Mesenteric fat pad (tissue), 1 donor: ENCODE measurements around the gene PRKAA2. TPM values are rescaled to one million over a fixed set of nuclear protein-coding genes. Genes with fewer than 3 reads are reported as not detected.

ENCODE experiments used
- DNase-seq: peaks from one replicate; pipeline ENCODE4 v3.0.0-alpha.2; 2020; ENCODE audit warnings: low spot score
- total RNA-seq: library from RNA; stranded (reverse); fragmentation: NEBNext Ultra II Directional; extraction: Animal tissue kit (Norgen Biotek cat#: 25700); gene quantifications from one replicate; pipeline ENCODE4 v1.2.1, GENCODE V29; 2021
- donor health status: DM: yes; HTN: yes; CAD: no.

The PRKAA2 gene
- total RNA-seq, 1 donor from 2014 or later, result 1.4 TPM

DNA sequence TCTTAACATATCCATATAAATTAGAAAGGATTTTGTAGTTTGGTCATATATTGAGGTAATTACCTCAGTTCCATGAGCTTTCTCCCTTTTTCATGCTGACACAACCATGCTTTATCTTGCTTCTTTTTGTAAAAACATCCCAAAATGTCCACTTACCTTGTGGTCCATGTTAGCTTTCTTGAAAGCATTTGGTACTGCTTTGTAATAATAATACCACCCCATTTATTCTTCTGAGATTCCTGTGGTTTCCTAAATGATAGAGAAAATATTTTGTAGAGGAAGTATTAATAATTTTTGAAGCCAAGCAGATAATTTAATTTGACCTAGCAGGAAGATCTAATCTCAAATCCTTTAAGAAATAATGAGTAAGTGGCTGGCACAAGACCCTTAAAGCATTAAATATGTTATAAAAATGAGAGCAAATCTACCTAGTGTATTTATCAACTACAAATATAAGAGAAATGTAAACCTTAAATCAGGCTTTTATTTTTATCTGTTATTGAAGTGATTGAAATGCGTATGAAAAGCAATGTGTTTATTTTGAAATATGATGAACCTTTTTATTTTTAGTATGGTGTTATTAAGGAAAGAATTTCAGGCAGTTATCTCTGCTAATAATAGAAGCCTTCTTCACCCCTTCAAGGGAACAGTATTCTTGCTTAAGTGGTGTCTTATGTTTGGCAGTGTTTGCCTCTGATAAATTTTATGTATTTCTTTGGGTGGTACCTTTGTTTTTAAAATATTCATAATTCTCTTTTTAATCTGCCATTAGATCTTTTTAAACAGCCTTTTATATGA, 9.2 kb downstream of the PRKAA2 start:
- DNase-seq, result no peak

DNA sequence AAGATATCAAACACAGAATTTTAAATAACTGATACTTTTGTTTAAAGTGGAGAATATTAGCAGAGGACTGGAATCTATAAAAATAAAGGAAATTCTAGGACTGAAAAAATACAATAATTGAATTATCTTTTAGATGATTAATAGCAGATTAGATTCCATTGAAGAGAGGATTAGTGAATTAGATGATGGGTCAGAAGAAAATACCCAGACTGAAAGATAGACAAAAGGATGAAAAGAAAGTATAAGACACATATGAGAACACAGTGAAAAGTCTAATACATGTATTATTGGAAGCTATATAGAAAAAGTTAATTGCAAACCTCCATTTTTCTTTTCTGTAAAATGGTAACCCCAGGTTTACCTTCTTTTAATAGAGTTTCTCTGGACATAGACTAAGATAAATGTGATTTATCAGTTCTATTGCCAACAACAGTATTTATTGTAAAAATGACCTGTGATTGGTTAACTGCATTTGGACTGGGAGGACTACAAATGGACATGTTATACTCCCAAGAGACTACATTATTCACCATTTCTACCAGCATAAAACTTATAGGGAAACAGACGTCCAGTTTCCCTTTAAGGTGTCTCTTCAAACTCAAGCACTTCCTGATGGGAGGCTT, 11.0 kb downstream of the PRKAA2 start:
- DNase-seq, result no peak

DNA sequence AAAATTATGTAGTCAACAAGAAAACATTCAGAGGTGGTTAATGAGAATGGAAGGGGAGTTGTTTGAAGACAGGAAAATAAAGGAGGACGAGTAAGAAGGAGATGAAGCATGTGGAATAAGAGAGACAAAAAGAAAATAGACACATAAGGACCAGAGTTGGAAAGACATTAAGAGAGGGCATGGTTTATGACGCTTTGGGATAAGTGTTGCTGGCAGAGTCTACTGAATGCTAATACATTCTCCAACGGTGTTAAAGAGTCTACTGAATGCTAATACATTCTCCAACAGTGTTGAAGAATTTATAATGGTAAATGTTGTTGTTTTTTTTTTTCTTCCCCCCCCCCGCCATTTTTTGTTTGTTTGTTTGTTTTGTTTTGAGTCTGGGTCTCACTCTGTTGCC, 13.1 kb downstream of the PRKAA2 start:
- no peak for DNase-seq

- DNase-seq, result no peak
Measured at GRCh38 chr1:56660293-56660692, 15.2 kb downstream of the PRKAA2 start.

DNA sequence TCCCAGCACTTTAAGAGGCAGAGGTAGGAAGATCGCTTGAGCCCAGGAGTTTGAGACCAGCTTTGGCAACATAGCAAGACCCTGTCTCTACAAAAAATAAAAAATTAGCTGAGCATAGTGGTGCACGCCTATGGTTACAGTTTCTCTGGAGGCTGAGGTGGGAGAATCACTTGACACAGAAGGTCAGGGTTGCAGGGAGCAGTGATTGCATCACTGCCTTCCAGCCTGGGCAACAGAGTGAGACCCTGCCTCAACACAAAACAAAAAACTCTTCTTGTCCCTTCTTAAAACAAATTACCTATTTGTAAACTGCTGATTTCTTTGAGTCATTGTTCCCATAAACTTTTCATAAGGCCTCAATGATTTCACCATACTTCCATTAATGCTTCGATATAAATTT, 18.7 kb downstream of the PRKAA2 start:
- no peak for DNase-seq

DNA sequence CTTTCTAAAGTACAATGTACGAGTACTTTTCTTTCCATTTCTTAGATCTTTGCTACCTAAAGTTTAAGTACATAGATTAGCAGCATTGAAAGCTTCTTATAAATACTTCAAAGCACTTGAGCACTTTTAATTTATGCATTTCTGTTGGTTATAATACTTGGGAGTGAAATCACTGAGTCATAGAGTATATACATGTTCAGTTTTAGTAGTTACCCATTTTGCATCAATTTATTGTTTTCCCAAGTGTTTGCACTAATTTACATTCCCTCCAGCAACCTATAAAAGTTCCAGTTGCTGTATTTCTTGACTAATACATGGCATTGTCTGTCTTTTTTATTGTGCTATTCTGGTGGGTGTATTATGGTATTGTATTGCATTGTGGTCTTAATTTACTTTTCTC, 20.3 kb downstream of the PRKAA2 start:
- no peak for DNase-seq

- no peak for DNase-seq
Measured at GRCh38 chr1:56666112-56666608, 21.0 kb downstream of the PRKAA2 start.

GRCh38 chr1:56670350-56670749, 25.2 kb downstream of the PRKAA2 start:
- no peak for DNase-seq

DNA sequence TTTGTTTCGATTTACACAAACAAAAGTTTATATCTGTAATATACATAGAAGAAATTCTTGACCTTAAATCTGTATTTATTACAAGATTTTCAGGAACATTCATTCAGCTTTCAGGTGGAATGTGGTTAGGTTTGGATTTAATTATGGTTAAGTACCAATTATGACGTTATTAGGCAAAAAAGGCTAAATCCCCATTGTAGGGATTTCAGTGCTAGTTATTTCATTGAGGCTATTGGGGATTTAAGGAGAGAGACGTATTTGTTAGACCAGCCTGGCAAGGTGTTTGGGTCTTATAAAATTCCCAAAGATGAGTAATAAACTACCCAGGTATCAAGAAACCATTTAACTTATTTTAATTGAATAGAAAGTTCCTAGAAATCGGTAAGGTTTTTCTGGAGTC, 26.0 kb downstream of the PRKAA2 start:
- no peak for DNase-seq

GRCh38 chr1:56671542-56671941, 26.4 kb downstream of the PRKAA2 start:
- no peak for DNase-seq

GRCh38 chr1:56672579-56672978, 27.5 kb downstream of the PRKAA2 start:
- no peak for DNase-seq

DNA sequence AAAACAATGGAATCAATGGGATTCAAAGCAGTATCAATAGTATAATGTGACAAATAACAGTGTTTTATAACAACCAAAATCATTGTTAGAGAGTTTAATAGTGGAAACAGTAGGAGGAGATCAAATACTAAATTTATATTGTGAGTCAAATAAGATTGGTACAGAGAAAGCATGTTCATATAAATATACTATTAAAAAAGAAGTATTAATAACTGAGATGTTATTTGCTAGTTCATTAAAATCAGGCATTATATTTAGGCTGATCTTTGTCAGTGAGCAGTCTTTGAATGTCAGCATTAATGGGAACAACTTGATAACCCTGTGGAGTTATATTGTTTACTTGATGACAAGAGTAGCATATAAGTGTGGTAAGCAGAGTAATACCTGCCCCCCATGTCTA, 30.6 kb downstream of the PRKAA2 start:
- DNase-seq, result no peak

DNA sequence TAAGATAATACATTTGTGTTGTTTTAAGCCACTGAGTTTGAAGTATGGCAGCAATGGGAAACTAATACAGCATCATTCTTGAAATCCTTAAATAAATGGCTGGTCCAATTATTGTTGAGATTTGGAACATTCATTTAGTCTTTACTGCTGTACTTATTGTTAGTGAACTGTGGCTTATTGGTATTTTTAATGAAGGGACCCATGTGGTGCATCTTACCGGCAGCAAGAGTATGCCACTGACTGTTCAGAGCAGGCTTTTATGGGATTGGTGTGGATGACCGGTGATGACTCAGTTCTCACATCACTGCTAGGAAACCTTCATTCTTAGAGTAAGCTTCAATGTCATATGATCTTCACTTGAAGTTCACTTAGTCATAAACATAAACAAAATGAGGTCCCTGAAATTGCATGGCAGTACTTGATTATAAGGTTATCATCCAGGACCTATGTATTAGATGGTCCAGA, 31.5 kb downstream of the PRKAA2 start:
- DNase-seq, result no peak

- DNase-seq, result no peak
Measured at GRCh38 chr1:56683569-56683968, 38.5 kb downstream of the PRKAA2 start.

DNA sequence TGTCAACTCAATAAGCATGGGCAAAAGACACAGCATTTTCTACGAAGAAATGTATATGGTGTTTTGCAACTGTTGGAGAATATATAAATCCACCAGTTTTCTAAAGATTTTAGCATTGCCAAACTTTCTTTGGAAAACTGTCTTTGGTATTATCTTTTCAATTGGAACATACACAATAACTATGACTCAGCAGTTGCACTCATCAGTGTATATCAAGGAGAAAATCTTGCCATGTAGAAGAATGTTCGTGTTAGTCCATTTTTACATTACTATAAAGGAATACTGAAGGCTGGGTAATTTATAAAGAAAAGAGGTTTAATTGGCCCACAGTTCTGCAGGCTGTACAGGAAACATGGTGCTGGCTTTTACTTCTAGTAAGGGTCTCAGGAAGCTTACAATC, 41.1 kb downstream of the PRKAA2 start:
- no peak for DNase-seq

GRCh38 chr1:56688522-56689026, 43.5 kb downstream of the PRKAA2 start:
- DNase-seq, result no peak

DNA sequence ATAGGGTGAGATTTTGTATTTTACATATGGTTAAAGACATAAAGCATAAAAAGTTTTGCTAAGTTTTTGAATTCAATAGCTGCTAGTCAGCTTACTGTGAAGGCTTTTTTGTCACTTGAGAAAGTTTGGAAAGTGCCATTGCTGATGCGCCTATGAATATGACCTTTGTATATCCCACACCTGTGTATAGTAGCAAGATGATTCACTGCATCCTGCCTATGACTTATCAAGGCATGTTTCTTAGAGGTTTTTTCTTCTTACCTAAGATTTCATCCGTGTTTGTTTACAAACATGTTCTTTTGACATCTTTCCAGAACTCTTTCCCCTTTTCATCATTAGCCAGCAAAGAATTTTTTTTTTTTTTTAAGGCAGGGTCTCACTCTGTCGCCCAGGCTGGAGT, 51.5 kb downstream of the PRKAA2 start:
- DNase-seq, result no peak

DNA sequence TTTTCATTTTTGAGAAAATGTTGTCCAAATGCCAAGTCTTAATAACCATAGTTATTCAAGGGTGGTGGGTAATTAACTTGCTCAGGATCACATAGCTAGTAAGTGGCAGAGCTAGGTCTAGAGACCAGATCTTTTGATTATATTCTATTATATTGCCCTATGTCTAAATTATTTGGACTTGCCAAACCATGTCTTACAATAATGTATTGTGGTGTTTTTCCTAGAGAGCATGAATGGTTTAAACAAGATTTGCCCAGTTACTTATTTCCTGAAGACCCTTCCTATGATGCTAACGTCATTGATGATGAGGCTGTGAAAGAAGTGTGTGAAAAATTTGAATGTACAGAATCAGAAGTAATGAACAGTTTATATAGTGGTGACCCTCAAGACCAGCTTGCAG, 58.6 kb downstream of the PRKAA2 start:
- DNase-seq, result no peak

GRCh38 chr1:56707379-56707778, 62.3 kb downstream of the PRKAA2 start:
- no peak for DNase-seq

DNA sequence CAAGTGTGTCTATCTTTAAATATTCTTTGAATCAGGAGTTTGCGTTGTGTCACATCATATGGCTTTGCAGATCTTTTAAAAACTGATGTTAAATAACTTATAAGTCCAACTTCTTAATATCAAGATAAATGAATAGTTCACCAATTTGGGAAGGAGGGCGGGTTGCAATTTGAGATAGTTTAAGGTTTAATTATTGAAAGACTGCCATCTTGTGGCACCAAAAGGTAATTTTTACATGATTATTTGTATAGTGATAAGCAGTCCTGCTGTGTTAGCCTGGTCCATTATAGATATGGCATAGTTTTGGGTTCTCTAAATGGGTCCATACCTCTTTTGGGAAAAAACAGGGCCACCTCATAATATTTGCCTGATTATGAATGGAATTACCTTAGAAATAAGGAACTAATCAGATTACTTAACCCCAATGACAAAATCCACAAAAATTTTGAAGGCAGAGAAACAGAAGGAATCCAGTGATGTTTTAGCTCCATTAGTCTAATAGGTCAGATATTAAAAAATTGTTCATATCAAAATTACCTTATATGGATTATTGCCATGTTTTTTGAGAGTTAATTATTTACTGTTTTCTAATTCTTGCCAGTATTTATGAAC, 64.3 kb downstream of the PRKAA2 start:
- no peak for DNase-seq

DNA sequence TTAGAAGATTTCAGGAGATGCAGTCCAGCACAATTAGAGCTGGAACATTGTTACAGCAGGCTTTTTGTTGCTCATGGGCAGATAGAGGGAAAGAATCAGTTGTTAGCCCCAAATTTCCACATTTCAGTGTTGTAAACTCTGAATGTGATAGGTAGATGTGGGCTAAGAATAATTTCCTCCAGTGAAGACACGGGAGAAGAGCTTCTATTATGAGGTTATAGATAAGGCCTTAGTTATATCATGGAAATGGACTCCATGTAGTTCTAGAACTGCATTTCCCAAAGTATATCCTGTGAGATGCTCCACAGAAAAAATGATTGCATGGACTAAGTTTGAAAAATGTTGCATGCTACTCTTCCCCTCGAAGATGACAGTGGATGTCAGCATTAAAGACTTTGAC, 64.9 kb downstream of the PRKAA2 start:
- DNase-seq, result no peak

- DNase-seq, result no peak
Measured at GRCh38 chr1:56710646-56711045, 65.5 kb downstream of the PRKAA2 start.
